Ishikawa (cell line): ENCODE data around the gene GSK3A.

Source experiments
- CEBPB ChIP-seq: IDR thresholded peaks from 2 replicates; pipeline ENCODE4 v1.6.1; 2012
- CREB1 ChIP-seq: IDR thresholded peaks from 2 replicates; pipeline ENCODE4 v1.6.1; 2012; ENCODE audit warnings: low read depth
- EGR1 ChIP-seq: IDR thresholded peaks from 2 replicates; pipeline ENCODE4 v1.6.1; 2012
- EP300 ChIP-seq: IDR thresholded peaks from 2 replicates; pipeline ENCODE4 v1.6.1; 2012; ENCODE audit warnings: borderline replicate concordance
- FOXM1 ChIP-seq: IDR thresholded peaks from 2 replicates; pipeline ENCODE4 v1.6.1; 2012; ENCODE audit warnings: low read depth, borderline replicate concordance
- MAX ChIP-seq: IDR thresholded peaks from 2 replicates; pipeline ENCODE4 v1.6.1; 2012
- NFIC ChIP-seq: IDR thresholded peaks from 2 replicates; pipeline ENCODE4 v1.6.1; 2012
- RAD21 ChIP-seq: IDR thresholded peaks from 2 replicates; pipeline ENCODE4 v1.6.1; 2012; ENCODE audit warnings: low read depth
- REST ChIP-seq: IDR thresholded peaks from 2 replicates; pipeline ENCODE4 v1.6.1; 2012; ENCODE audit warnings: low read depth, mild to moderate bottlenecking
- TAF1 ChIP-seq: IDR thresholded peaks from 2 replicates; pipeline ENCODE4 v1.6.1; 2012; ENCODE audit warnings: low read depth, mild to moderate bottlenecking
- TCF12 ChIP-seq: IDR thresholded peaks from 2 replicates; pipeline ENCODE4 v1.6.1; 2012; ENCODE audit warnings: low read depth
- TEAD4 ChIP-seq: IDR thresholded peaks from 2 replicates; pipeline ENCODE4 v1.6.1; 2012
- USF1 ChIP-seq: IDR thresholded peaks from 2 replicates; pipeline ENCODE4 v1.6.1; 2012
- YY1 ChIP-seq: IDR thresholded peaks from 2 replicates; pipeline ENCODE4 v1.6.1; 2012; ENCODE audit warnings: low read depth
- ZBTB7A ChIP-seq: IDR thresholded peaks from 2 replicates; pipeline ENCODE4 v1.6.1; 2012; ENCODE audit warnings: low read depth

GSK3A gene

GRCh38 chr19:42250666-42251531 is 8.5 kb upstream of the GSK3A start:
- TF ChIP-seq FOXM1 (no peak), YY1 (no peak), TCF12 (no peak), EGR1 (no peak), CEBPB (no peak), USF1 (no peak), TAF1 (no peak), REST (no peak), ZBTB7A (no peak)

DNA sequence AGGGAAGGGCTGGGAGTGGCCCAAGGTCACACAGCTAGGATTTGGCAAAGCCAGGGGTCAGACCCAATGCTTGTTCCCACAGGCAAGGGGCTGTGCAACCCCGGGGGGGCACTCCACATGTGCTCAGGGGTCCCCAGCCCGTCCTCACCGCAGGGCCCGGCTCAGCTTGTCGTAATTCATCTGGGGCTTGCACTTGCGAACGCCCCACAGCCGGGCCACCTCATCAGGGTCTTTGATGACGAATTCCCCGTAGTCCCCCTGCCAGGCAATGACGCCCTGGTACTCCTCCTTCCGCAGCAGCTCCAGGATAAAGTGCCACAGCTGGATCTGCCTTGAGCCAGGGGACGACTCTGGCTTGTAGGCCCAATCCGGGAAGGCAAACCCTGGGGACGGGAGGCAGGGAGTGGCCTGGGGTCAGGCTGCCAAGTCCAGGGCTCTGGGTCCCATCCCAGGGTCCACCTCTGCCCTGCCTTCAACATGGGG is 7.8 kb upstream of the GSK3A start:
- TF ChIP-seq USF1 (no peak), TCF12 (no peak), TEAD4 (no peak), YY1 (no peak), EGR1 (no peak), TAF1 (no peak), FOXM1 (no peak), CEBPB (no peak), RAD21 (no peak), REST (no peak), ZBTB7A (no peak), CREB1 (no peak), EP300 (no peak), NFIC (no peak), MAX (no peak)

- TF ChIP-seq CEBPB, result no peak
- TF ChIP-seq TEAD4, result no peak
- no peak for TF ChIP-seq ZBTB7A
- TF ChIP-seq NFIC, result no peak
- no peak for TF ChIP-seq CREB1
- TF ChIP-seq YY1, result no peak
- TF ChIP-seq REST, result no peak
- TF ChIP-seq MAX, result no peak
- no peak for TF ChIP-seq EGR1
- no peak for TF ChIP-seq FOXM1
- no peak for TF ChIP-seq RAD21
- TF ChIP-seq TCF12, result no peak
- TF ChIP-seq USF1, result no peak
- TF ChIP-seq EP300, result no peak
- TF ChIP-seq TAF1, result no peak
Observed at GRCh38 chr19:42249769-42250168, 7.4 kb upstream of the GSK3A start.
